T47D (cell line): ENCODE data around the gene NDUFV2.

Experiments used
- DNase-seq, 2 experiments: peaks; one replicate each; pipeline versions ENCODE4 v3.0.0 to v3.0.0-alpha.2; 2011 to 2012; ENCODE audit warnings: low read depth in 1 of 2, low spot score in 1 of 2
- JUND ChIP-seq: IDR thresholded peaks from 2 replicates; pipeline ENCODE4 v1.6.1; 2012; ENCODE audit warnings: low read depth
- in situ Hi-C: cut with HindIII; loops from 2 replicates; pipeline ENCODE4 v1.10.0; 2016; ENCODE audit warnings: low sequenced_read_pairs, low pct_unique_long_range_greater_than_20kb

Gene NDUFV2

GRCh38 chr18:9094307-9095226, 7.9 kb upstream of the NDUFV2 start:
- TF ChIP-seq JUND = no peak
- in situ Hi-C loops = no loop called here
- no peak for DNase-seq

GRCh38 chr18:9095297-9096006, 7.0 kb upstream of the NDUFV2 start:
- in situ Hi-C loops = no loop called here
- no peak for DNase-seq
- no peak for TF ChIP-seq JUND

GRCh38 chr18:9096007-9096371, 6.5 kb upstream of the NDUFV2 start:
- TF ChIP-seq JUND = no peak
- in situ Hi-C loops = no loop called here
- DNase-seq = no peak

- no peak for TF ChIP-seq JUND
- in situ Hi-C loops = no loop called here
- DNase-seq = no peak
Measured at GRCh38 chr18:9096685-9097084, 5.8 kb upstream of the NDUFV2 start.

GRCh38 chr18:9097349-9097748, 5.2 kb upstream of the NDUFV2 start:
- DNase-seq = no peak
- in situ Hi-C loops = no loop called here
- no peak for TF ChIP-seq JUND

- TF ChIP-seq JUND = no peak; the same call in 1 of the 2 replicates
- in situ Hi-C loops = no loop called here
- DNase-seq = peak in 1 of 2 experiments; percentile 21
Measured at GRCh38 chr18:9100796-9101195, 1.7 kb upstream of the NDUFV2 start.

GRCh38 chr18:9101730-9102507, 580 bp upstream of the NDUFV2 start:
- in situ Hi-C loops = no loop called here
- DNase-seq = peak in 1 of 2 experiments; percentile 64
- TF ChIP-seq JUND = no peak

GRCh38 chr18:9103376-9103873, 926 bp downstream of the NDUFV2 start:
- DNase-seq = peak in 1 of 2 experiments; percentile 33
- in situ Hi-C loops = no loop called here
- no peak for TF ChIP-seq JUND

- in situ Hi-C loops = no loop called here
- DNase-seq = no peak
- no peak for TF ChIP-seq JUND
Measured at GRCh38 chr18:9104244-9104901, 1.9 kb downstream of the NDUFV2 start.

- in situ Hi-C loops = no loop called here
Measured at GRCh38 chr18:9105420-9105819, 2.9 kb downstream of the NDUFV2 start.

GRCh38 chr18:9106094-9106493, 3.6 kb downstream of the NDUFV2 start:
- no peak for TF ChIP-seq JUND
- no peak for DNase-seq
- in situ Hi-C loops = no loop called here

More at GRCh38 chr18:9105420-9105819, 2.9 kb downstream of the NDUFV2 start:
- DNase-seq = no peak
- TF ChIP-seq JUND = no peak
